ENCODE data around the gene GMEB2.

The GMEB2 gene

GRCh38 chr20:63543131-63543530 lies 83.8 kb downstream of the GMEB2 start:
- POLR2A ChIA-PET: no interaction called here
- TF ChIP-seq CTCF (IDR thresholded peaks at IDR 0.05; ENCODE audit: control extremely low read depth, extremely low read depth, low read depth, missing control alignments): no peak
- CTCF ChIA-PET: interaction anchor here (1.0 to 1.9 kb wide), 4 partner anchors 25 to 431 kb away, joined by 3 to 5 read pairs (median 5); no protein-coding TSS in a partner anchor
- no peak for DNase-seq (ENCODE audit: extremely low spot score)

DNA sequence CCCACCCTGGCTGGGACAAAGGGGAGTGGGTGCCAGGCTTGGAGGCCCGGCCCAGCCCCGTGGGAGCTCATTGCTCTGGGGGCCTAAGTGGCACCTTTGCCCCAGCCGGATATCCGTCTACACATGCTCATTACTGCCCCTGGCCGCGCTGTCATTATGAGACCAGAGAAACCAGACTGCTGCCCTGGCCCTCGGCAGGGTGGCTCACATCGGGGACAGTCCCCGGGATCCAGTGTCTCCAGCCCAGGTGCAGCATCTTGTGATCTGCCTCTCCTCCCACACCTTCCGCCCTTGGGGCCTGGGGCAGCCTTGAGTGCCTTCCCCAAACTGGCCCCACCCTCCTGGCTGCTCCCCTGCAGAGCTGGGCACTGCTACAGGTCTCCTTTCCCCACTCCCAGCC lies 84.2 kb downstream of the GMEB2 start:
- POLR2A ChIA-PET: interaction anchor here (0.5 to 0.7 kb wide), 2 partner anchors 34 to 537 kb away, joined by 3 to 5 read pairs; partner anchors contain the start of gene OPRL1
- CTCF ChIA-PET: interaction anchor here (0.7 to 1.9 kb wide), 4 partner anchors 25 to 431 kb away, joined by 3 to 5 read pairs (median 4); no protein-coding TSS in a partner anchor

GRCh38 chr20:63542031-63542559 lies 84.8 kb downstream of the GMEB2 start:
- no peak for DNase-seq (ENCODE audit: extremely low spot score)
- TF ChIP-seq CTCF (IDR thresholded peaks at IDR 0.05; ENCODE audit: control extremely low read depth, extremely low read depth, low read depth, missing control alignments): no peak
- CTCF ChIA-PET: interaction anchor here (0.7 to 1.9 kb wide), 5 partner anchors 25 to 579 kb away, joined by 3 to 5 read pairs (median 3); no protein-coding TSS in a partner anchor
- POLR2A ChIA-PET: interaction anchor here (0.5 to 0.7 kb wide), 3 partner anchors 14 to 538 kb away, joined by 3 to 5 read pairs (median 5); partner anchors contain the start of gene OPRL1

More for the DNA sequence above, 84.2 kb downstream of the GMEB2 start:
- TF ChIP-seq CTCF (IDR thresholded peaks at IDR 0.05; ENCODE audit: control extremely low read depth, extremely low read depth, low read depth, missing control alignments): no peak
- peak; percentile 87 for DNase-seq (ENCODE audit: extremely low spot score)

GRCh38 chr20:63541371-63541770 lies 85.5 kb downstream of the GMEB2 start:
- CTCF ChIA-PET: interaction anchor here (1.1 kb wide), 1 partner anchor 580 kb away, joined by 3 read pairs; no protein-coding TSS in a partner anchor
- DNase-seq (ENCODE audit: extremely low spot score): no peak
- no peak for TF ChIP-seq CTCF (IDR thresholded peaks at IDR 0.05; ENCODE audit: control extremely low read depth, extremely low read depth, low read depth, missing control alignments)
- POLR2A ChIA-PET: no interaction called here

DNA sequence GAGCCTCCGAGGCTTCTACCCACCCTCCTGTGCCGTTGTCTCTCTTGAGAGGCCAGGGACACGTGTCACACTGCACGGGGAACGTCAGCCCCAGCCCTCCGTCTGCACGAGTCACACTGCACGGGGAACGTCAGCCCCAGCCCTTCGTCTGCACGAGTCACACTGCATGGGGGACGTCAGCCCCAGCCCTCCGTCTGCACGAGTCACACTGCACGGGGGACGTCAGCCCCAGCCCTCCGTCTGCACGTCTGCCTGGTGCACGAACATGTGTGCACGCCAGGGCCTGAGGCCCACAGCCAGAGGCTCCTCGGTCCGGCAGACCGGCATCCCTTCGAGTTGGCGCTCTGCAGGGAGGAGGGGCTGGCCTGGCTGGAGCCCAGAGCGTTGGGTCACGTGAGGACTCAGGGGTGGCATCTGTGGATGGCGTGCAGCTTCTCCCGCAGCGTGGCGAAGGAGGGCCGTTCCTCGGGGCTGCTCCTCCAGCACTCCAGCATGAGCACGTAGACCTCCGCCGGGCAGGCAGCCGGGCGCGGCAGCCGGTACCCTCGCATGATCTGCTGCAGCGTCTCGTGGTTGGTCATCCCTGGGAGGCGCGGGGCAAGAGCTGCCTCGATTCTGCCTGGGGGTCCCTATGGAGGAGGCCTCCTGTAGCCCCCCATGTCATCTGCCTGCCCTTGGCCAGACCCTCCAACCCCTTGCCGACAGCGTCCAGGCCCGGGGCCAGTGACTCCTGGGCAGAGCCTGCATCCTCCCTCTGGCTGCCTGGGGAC lies 86.3 kb downstream of the GMEB2 start:
- CTCF ChIA-PET: interaction anchor here (1.0 to 3.6 kb wide), 4 partner anchors 12 to 434 kb away, joined by 3 to 17 read pairs (median 4); no protein-coding TSS in a partner anchor

More for the DNA sequence above, 86.3 kb downstream of the GMEB2 start:
- no peak for DNase-seq (ENCODE audit: extremely low spot score)
- POLR2A ChIA-PET: no interaction called here
- no peak for TF ChIP-seq CTCF (IDR thresholded peaks at IDR 0.05; ENCODE audit: control extremely low read depth, extremely low read depth, low read depth, missing control alignments)
